Neural progenitor cell (in vitro differentiated cells): ENCODE measurements around the gene MED17.

Experiments used
- EZH2 ChIP-seq: fragments of 200-600 bp; sonication (generic); IDR thresholded peaks from 2 replicates; pipeline ENCODE4 v1.6.1; 2017; ENCODE audit warnings: antibody characterized with exemption, mild to moderate bottlenecking, moderate library complexity
- EZH2phosphoT487 ChIP-seq: fragments of 200-600 bp; sonication (generic); IDR thresholded peaks from 2 replicates; pipeline ENCODE4 v1.6.1; 2017; ENCODE audit warnings: antibody characterized with exemption
- TF ChIP-seq, protein P1 (sequence below): fragments of 200-600 bp; sonication (generic); IDR thresholded peaks from 2 replicates; pipeline ENCODE4 v1.5.1; 2017; ENCODE audit warnings: antibody characterized with exemption, mild to moderate bottlenecking

- TF ChIP-seq, protein P1, sequence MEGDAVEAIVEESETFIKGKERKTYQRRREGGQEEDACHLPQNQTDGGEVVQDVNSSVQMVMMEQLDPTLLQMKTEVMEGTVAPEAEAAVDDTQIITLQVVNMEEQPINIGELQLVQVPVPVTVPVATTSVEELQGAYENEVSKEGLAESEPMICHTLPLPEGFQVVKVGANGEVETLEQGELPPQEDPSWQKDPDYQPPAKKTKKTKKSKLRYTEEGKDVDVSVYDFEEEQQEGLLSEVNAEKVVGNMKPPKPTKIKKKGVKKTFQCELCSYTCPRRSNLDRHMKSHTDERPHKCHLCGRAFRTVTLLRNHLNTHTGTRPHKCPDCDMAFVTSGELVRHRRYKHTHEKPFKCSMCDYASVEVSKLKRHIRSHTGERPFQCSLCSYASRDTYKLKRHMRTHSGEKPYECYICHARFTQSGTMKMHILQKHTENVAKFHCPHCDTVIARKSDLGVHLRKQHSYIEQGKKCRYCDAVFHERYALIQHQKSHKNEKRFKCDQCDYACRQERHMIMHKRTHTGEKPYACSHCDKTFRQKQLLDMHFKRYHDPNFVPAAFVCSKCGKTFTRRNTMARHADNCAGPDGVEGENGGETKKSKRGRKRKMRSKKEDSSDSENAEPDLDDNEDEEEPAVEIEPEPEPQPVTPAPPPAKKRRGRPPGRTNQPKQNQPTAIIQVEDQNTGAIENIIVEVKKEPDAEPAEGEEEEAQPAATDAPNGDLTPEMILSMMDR, result no peak
- TF ChIP-seq EZH2, result no peak
- TF ChIP-seq EZH2phosphoT487, result no peak
Observed at GRCh38 chr11:93773601-93774200, 10.4 kb upstream of the MED17 start.
